Measurements from ENCODE around the gene PRDM10. TPM values are rescaled to one million over a fixed set of nuclear protein-coding genes. Genes with fewer than 3 reads are reported as not detected.

The PRDM10 gene
- total RNA-seq, 1 experiment from 2014 or later = 18.9 TPM

- ATAC-seq (no peak), DNase-seq (ENCODE audit: low spot score) (no peak)
- ChIA-PET POLR2A (no interaction called here), CTCF (interaction anchor here (1.1 kb wide), 1 partner anchor 202 kb away, joined by 3 read pairs; no protein-coding TSS in a partner anchor)
- Mint-ChIP-seq H3K27me3 (ENCODE audit: low read depth) (no peaks in the 10 kb centered on the region), H3K4me1 (peaks cover 31% of the 10 kb centered on the region), H3K4me3 (no peak overlapping the region), H3K36me3 (peaks cover 46% of the 10 kb centered on the region), H3K27ac (no peak overlapping the region), H3K9me3 (no peaks in the 10 kb centered on the region)
- TF ChIP-seq ZNF317 (CRISPR knock-in tag; IDR thresholded peaks at IDR 0.05; ENCODE audit: borderline replicate concordance, low read depth) (no peak), SMAD4 (CRISPR knock-in tag; IDR thresholded peaks at IDR 0.05) (no peak), ZNF396 (CRISPR knock-in tag; IDR thresholded peaks at IDR 0.05; ENCODE audit: borderline replicate concordance) (no peak)
Observed at GRCh38 chr11:129930743-129931142, 71.9 kb downstream of the PRDM10 start.

- no peak overlapping the region for H3K27ac Mint-ChIP-seq
- peaks cover 48% of the 10 kb centered on the region for H3K36me3 Mint-ChIP-seq
- H3K27me3 Mint-ChIP-seq (ENCODE audit: low read depth) = no peaks in the 10 kb centered on the region
- no peak for DNase-seq (ENCODE audit: low spot score)
- TF ChIP-seq SMAD4 (CRISPR knock-in tag; IDR thresholded peaks at IDR 0.05) = no peak
- TF ChIP-seq ATF6 (CRISPR knock-in tag; IDR thresholded peaks at IDR 0.05) = no peak
- no peak for TF ChIP-seq ZNF396 (CRISPR knock-in tag; IDR thresholded peaks at IDR 0.05; ENCODE audit: borderline replicate concordance)
- no peak for TF ChIP-seq ZBTB21 (CRISPR knock-in tag; IDR thresholded peaks at IDR 0.05; ENCODE audit: borderline replicate concordance)
- no peak for TF ChIP-seq SP1 (CRISPR knock-in tag; conservative IDR thresholded peaks at IDR 0.05)
- no peak for TF ChIP-seq MLX (CRISPR knock-in tag; IDR thresholded peaks at IDR 0.05)
- TF ChIP-seq FOXP1 (CRISPR knock-in tag; IDR thresholded peaks at IDR 0.05; ENCODE audit: borderline replicate concordance) = no peak
- no peak for TF ChIP-seq EMX1 (CRISPR knock-in tag; IDR thresholded peaks at IDR 0.05)
- no peak for TF ChIP-seq NR2C2 (CRISPR knock-in tag; IDR thresholded peaks at IDR 0.05)
- TF ChIP-seq E2F1 (CRISPR knock-in tag; IDR thresholded peaks at IDR 0.05) = no peak
- TF ChIP-seq PRDM15 (CRISPR knock-in tag; IDR thresholded peaks at IDR 0.05) = no peak
- no peak for TF ChIP-seq ELF4 (CRISPR knock-in tag; IDR thresholded peaks at IDR 0.05; ENCODE audit: low read depth)
- no peak for TF ChIP-seq HMGA2 (CRISPR knock-in tag; IDR thresholded peaks at IDR 0.05)
- no peak for TF ChIP-seq CBFB (CRISPR knock-in tag; IDR thresholded peaks at IDR 0.05; ENCODE audit: low read depth)
- TF ChIP-seq ATF2 (CRISPR knock-in tag; IDR thresholded peaks at IDR 0.05; ENCODE audit: borderline replicate concordance, low read depth) = no peak
- no peaks in the 10 kb centered on the region for H3K9me3 Mint-ChIP-seq
- ChIA-PET POLR2A (no interaction called here), CTCF (no interaction called here)
- peaks cover 30% of the 10 kb centered on the region for H3K4me1 Mint-ChIP-seq
- H3K4me3 Mint-ChIP-seq = no peak overlapping the region
- no peak for ATAC-seq
Observed at GRCh38 chr11:129930296-129930695, 72.3 kb downstream of the PRDM10 start.
